Measurements from ENCODE around the gene C2CD2. TPM values are rescaled to one million over a fixed set of nuclear protein-coding genes. Genes with fewer than 3 reads are reported as not detected.

Gene C2CD2
- total and polyA plus RNA-seq, 10 of the 15 experiments (the other 5 are each of a cell fraction or from before 2014, with no cell fraction given) = 2.2 to 30.9 (median 9.9) TPM

DNA sequence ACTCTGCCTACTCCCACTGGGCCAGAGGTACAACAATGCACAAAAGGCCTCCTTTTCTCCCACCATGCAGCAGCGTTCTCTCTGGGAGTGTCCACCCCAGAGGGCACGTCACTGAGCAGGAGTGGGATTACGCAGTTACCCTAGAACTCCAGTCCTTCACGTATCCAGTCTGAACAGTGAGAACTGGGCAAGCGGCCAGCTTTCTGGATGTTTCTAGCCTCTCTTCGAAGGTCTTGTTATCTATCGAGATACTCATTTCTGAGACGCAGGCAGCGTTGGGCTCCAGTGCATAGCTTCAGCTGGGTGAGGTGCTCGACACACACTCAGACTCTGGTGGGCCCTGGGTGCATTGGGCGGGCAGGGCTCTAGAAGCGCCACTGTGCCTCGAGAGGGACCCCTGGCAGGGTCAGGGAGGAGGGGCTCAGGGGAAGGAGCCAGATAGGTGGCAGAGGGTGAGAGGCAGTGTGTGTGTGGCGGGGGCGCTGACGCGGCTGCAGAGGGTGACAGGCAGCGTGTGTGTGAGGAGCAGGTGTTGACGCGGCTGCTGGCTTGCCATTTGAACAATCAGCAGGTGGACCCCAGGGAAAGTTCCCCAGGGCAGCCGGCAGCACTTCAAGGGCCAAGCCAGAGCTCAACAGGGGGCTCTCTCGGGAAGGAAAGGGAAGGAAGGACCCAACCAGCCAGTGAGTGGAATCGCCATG, 102.6 kb downstream of the C2CD2 start:
- CTCF ChIA-PET = no interaction called here
- intact Hi-C loops (cut with micrococcal nuclease; ENCODE audit: unreplicated experiment) = no loop called here
- TF ChIP-seq, protein P1, sequence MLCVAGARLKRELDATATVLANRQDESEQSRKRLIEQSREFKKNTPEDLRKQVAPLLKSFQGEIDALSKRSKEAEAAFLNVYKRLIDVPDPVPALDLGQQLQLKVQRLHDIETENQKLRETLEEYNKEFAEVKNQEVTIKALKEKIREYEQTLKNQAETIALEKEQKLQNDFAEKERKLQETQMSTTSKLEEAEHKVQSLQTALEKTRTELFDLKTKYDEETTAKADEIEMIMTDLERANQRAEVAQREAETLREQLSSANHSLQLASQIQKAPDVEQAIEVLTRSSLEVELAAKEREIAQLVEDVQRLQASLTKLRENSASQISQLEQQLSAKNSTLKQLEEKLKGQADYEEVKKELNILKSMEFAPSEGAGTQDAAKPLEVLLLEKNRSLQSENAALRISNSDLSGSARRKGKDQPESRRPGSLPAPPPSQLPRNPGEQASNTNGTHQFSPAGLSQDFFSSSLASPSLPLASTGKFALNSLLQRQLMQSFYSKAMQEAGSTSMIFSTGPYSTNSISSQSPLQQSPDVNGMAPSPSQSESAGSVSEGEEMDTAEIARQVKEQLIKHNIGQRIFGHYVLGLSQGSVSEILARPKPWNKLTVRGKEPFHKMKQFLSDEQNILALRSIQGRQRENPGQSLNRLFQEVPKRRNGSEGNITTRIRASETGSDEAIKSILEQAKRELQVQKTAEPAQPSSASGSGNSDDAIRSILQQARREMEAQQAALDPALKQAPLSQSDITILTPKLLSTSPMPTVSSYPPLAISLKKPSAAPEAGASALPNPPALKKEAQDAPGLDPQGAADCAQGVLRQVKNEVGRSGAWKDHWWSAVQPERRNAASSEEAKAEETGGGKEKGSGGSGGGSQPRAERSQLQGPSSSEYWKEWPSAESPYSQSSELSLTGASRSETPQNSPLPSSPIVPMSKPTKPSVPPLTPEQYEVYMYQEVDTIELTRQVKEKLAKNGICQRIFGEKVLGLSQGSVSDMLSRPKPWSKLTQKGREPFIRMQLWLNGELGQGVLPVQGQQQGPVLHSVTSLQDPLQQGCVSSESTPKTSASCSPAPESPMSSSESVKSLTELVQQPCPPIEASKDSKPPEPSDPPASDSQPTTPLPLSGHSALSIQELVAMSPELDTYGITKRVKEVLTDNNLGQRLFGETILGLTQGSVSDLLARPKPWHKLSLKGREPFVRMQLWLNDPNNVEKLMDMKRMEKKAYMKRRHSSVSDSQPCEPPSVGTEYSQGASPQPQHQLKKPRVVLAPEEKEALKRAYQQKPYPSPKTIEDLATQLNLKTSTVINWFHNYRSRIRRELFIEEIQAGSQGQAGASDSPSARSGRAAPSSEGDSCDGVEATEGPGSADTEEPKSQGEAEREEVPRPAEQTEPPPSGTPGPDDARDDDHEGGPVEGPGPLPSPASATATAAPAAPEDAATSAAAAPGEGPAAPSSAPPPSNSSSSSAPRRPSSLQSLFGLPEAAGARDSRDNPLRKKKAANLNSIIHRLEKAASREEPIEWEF (IDR thresholded peaks at IDR 0.05; ENCODE audit: insufficient replicate concordance, low read depth, low read length) = no peak
- TF ChIP-seq, protein P2, sequence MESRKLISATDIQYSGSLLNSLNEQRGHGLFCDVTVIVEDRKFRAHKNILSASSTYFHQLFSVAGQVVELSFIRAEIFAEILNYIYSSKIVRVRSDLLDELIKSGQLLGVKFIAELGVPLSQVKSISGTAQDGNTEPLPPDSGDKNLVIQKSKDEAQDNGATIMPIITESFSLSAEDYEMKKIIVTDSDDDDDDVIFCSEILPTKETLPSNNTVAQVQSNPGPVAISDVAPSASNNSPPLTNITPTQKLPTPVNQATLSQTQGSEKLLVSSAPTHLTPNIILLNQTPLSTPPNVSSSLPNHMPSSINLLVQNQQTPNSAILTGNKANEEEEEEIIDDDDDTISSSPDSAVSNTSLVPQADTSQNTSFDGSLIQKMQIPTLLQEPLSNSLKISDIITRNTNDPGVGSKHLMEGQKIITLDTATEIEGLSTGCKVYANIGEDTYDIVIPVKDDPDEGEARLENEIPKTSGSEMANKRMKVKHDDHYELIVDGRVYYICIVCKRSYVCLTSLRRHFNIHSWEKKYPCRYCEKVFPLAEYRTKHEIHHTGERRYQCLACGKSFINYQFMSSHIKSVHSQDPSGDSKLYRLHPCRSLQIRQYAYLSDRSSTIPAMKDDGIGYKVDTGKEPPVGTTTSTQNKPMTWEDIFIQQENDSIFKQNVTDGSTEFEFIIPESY (IDR thresholded peaks at IDR 0.05) = no peak
- TF ChIP-seq ZZZ3 (IDR thresholded peaks at IDR 0.05; ENCODE audit: control insufficient read depth, insufficient read length, low read depth) = no peak

More for the DNA sequence above, 102.6 kb downstream of the C2CD2 start:
- no peak overlapping the region for H3K4me2 ChIP-seq (ENCODE audit: control insufficient read depth, insufficient read depth)
- in situ Hi-C loops (cut with MboI) = no loop called here
- H3K4me1 ChIP-seq (ENCODE audit: control insufficient read depth, insufficient read depth, low read length) = no peaks in the 10 kb centered on the region
- BruUV-seq (replicated peaks) = no TSS peak
- H3K4me3 ChIP-seq = no peak overlapping the region
- no peak overlapping the region for H3K9ac ChIP-seq (ENCODE audit: control insufficient read depth, insufficient read depth, low read length)
- SMC1A ChIA-PET (ENCODE audit: uncharacterized antibody, unreplicated experiment) = interaction anchor here (1.0 to 1.3 kb wide), 3 partner anchors 10 to 27 kb away, joined by 3 to 4 read pairs (median 3); no protein-coding TSS in a partner anchor
- 98% methylated on average over 23 of the region's 23 CpGs for WGBS (ENCODE audit: insufficient coverage, insufficient replicate concordance, low lambda C conversion rate, missing lambda C conversion rate)
- no peaks in the 10 kb centered on the region for H4K20me1 ChIP-seq (ENCODE audit: control insufficient read depth, insufficient read depth)
- no peak overlapping the region for H2AFZ ChIP-seq (ENCODE audit: control insufficient read depth, low read depth, low read length)
- DNase-seq (ENCODE audit: low read depth, low spot score) (no peak), FAIRE-seq (no peak), ATAC-seq (no peak)
- H3K9me3 ChIP-seq (replicated peaks; ENCODE audit: control insufficient read depth, insufficient read depth, low read length) = no peaks in the 10 kb centered on the region
- H3K27ac ChIP-seq (ENCODE audit: control insufficient read depth, insufficient read depth) = no peak overlapping the region
- H3K79me2 ChIP-seq (ENCODE audit: control insufficient read depth, insufficient read depth, low read length) = no peaks in the 10 kb centered on the region
- RAD21 ChIA-PET (ENCODE audit: unreplicated experiment) = no interaction called here
- H3K27me3 ChIP-seq (replicated peaks in 1 of 2; ENCODE audit: control insufficient read depth in 2 of 2, insufficient read depth in 2 of 2, low read length in 1 of 2) = no peaks in the 10 kb centered on the region
- POLR2A ChIA-PET = no interaction called here
- H3K36me3 ChIP-seq (ENCODE audit: control insufficient read depth in 2 of 2, insufficient read depth in 2 of 2, low read length in 1 of 2) = peaks cover 24 to 35% of the 10 kb centered on the region in 2 experiments

All from GM12878 (cell line).